GM08714 (cell line): ENCODE measurements around the gene TBX10.
"Not testable (repeated sequence)": the region's sequence is repeated elsewhere in the genome, so short reads cannot be mapped to it uniquely, and the experiment has no call there.

Source experiments
- H3K4me3 ChIP-seq: fragments of 200-500 bp; sonication (Bioruptor generic); 2 replicates; pipeline ENCODE4 v1.5.1; 2014; ENCODE audit warnings: mild to moderate bottlenecking, low read length, inconsistent platforms
- ZNF274 ChIP-seq: IDR thresholded peaks from 2 replicates; pipeline ENCODE4 v1.6.1; 2012; ENCODE audit warnings: mild to moderate bottlenecking, low read depth, low read length

Gene TBX10

DNA sequence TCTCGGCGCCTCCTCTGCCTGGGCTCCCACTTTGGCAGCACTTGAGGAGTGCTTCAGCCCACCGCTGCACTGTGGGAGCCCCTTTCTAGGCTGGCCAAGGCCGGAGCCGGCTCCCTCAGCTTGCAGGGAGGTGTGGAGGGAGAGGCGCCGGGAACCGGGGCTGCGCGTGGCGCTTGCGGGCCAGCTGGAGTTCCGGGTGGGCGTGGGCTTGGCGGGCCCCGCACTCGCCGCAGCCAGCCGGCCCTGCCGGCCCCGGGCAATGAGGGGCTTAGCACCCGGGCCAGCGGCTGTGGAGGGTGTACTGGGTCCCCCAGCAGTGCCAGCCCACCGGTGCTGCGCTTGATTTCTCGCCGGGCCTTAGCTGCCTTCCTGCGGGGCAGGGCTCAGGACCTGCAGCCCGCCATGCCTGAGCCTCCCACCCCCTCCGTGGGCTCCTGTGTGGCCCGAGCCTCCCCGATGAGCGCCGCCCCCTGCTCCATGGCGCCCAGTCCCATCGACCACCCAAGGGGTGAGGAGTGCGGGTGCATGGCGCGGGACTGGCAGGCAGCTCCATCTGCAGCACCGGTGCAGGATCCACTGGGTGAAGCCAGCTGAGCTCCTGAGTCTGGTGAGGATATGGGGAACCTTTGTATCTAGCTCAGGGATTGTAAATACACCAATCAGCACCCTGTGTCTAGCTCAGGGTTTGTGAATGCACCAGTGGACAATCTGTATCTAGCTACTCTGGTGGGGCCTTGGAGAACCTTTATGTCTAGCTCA is 20.5 kb downstream of the TBX10 start:
- H3K4me3 ChIP-seq: not testable (repeated sequence)

DNA sequence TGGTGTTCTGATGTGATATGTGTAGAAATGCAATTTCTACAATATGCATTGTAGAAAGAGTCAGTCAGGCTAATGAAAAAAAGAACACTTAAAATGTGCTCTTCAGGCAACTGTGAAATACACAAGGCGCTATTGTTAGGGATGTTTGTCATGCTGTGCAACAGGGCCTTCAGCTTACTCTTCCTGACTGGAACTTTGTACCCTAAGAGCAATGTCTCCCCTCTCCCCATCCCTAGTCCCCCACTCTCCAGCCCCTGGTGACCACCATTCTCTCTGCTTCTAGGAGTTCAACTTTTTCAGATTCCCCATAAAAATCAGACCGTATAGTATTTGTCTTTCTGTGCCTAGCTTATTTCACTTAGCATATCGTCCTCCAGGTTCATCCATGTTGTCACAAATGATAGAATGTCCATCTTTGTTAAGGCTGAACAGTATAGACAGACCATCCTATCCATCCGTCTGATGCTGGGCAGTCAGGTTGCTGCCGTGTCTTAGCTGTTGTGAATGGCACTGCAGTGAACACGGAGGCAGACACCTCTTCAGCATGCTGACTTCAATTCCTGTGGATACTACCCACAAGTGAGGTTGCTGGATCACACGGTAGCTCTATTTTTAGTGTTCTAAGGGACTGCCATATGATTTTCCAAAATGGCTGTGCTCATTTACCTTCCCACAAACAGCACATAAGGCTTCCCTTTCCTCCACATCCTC is 22.2 kb downstream of the TBX10 start:
- H3K4me3 ChIP-seq: no peak overlapping the region
- no peak for TF ChIP-seq ZNF274

DNA sequence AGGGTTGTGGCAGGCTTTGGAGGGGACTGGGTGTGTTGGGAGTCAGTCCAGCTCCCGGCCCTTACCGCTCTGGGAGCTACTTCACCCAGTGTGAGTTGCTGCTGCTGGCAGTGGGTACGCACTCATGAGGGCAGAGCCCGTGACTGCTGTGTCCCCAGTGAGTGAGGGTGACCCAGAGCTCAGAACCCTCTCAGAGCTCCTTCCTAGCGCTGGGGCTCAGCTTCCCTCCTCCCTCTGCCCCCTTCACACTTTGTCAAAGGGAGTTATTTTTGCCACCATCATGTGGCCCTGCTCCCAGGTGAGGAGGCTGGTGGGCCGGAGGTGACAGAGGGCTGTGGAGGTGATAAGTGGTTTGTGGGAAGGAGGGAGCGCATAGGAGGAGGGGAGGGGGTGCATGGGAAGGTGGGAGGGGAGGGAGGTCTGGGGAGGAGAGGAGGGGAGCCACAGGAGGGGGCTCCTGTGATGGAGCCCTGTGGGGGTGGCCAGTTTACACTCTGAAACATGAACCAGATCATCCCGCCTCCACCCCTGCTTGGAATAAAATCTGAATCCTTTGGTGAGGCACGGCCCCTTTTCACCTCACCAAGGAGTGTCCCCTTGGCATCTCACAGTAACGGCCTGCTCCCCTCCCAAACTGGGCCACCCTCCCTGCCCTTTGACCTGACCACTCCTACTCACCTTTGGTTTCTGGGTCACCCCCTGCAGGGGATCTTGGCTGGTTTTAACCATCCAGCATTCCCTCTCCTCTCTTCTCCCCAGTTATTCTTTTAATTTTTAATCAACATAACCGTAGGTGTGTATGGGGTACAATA is 22.9 kb downstream of the TBX10 start:
- H3K4me3 ChIP-seq: no peak overlapping the region
- TF ChIP-seq ZNF274: no peak

DNA sequence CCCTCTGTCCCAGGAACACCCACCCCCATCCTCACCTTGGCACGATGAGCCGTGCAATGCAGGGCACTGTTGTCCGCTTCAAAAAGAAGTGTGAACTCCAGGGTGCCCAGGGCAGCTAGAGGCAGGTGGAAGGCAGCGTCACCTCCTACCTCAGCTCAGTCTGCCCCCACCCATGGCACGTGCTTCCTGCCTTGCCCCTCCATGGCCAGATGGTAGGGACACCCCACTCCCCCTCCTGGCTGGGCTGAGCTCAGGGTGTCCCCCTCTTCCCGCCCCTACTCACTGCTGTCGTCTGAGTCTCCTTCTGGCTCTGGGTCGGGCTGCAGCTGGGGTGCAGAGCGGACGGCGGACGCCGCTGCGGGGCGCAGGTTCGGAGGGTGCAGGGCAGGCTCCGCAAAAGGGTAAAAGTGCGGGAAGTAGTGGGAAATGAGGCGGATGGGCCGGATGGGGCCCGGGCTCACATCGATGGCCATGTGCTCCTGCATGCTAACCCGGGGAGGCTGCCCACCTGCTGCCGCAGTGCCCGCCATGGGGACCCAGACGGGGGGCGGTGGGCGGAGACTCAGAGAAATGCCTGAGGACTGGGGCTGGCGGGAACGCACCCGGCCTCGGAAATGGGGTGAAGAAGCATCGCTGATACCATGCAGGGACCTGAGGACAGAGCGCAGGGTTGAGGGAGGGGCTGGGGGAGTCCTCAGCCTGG is 23.7 kb downstream of the TBX10 start:
- no peak overlapping the region for H3K4me3 ChIP-seq

DNA sequence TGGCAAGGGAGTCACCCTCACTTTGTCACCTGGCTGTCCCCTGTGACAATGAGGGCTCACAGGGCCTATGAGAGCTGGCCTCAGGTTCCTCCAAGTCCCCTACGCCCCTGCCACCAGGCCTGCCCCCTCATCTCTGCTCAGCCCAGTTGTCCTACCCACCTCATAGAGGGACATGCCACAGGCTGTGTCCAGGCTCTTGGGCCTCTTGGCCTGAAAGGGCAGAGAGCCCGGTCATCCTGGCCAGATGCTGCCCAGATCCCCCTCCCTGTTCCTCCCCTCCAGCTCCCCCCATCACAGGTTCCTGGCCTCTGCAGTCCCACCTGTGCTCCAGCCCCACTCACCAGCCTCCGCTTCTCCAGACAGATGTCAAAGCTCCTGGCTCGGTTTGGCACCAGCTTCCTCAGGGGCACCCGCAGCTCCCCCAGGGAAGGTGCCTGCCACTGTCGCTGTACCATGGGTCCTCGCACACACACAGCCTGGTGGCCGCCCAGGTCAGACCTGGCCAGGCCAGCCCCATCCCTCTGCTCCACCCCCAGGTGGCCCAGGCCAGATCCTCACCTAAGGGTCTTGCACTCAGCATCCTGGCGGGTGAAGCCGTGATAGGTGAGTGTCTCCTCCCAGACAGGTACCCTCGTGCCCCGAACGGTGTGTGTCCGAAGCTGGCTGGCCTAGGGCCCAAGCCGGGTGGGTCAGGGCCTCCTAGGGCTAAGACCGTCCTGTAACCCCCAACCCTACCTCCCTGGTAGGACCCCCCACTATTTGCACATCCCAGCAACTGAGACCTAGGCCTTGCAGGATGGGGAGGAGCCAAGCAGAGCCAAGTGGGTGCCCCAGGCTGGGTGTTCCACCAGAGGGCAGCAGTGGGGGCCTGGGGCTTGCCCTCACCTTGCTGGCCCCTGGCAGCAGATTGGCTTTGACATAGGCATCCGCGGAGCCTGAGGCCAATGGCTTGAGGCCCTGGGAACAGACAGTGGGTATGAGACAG is 24.5 kb downstream of the TBX10 start:
- no peak overlapping the region; the same call in 1 of the 2 replicates for H3K4me3 ChIP-seq
- no peak for TF ChIP-seq ZNF274

More for the DNA sequence above, 23.7 kb downstream of the TBX10 start:
- TF ChIP-seq ZNF274: no peak

DNA sequence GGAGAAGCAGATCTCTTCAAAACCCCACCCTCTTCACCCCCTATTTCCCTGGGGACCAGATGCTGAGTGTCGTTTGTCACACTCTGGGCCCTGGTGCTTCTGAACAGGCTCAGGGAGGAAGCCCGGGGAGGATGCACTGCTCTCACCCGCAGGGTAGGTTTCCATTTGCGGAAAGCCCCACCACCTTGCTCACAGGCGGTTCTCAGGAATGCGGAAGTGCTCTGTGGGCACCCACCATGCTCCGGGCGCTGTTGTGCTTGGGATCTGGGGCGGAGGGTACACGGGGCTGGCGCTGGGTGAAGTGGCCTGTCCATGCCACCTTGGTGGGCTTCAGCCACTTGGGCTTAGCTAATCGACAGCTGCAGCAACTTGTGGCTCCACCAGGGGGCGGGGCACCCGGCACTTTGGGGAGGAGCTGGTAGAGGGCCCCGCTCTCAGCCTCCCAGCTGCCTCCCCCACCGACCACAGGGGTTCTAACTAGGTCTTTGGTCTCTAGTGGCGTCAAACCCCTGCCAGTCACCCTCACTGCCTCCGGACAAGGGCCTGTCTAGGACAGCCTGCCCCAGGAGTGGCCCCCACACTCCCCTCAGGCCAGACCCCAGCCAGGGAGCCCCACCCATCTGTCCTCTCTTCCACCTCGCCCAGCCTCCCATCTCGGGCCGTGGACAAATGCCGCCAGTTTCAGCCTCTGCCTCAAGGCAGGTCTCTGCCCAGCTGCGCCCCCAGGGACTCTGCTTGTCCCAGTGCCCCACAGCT is 25.4 kb downstream of the TBX10 start:
- peak overlapping the region; percentile 7; the same call in 1 of the 2 replicates for H3K4me3 ChIP-seq
- TF ChIP-seq ZNF274: no peak

DNA sequence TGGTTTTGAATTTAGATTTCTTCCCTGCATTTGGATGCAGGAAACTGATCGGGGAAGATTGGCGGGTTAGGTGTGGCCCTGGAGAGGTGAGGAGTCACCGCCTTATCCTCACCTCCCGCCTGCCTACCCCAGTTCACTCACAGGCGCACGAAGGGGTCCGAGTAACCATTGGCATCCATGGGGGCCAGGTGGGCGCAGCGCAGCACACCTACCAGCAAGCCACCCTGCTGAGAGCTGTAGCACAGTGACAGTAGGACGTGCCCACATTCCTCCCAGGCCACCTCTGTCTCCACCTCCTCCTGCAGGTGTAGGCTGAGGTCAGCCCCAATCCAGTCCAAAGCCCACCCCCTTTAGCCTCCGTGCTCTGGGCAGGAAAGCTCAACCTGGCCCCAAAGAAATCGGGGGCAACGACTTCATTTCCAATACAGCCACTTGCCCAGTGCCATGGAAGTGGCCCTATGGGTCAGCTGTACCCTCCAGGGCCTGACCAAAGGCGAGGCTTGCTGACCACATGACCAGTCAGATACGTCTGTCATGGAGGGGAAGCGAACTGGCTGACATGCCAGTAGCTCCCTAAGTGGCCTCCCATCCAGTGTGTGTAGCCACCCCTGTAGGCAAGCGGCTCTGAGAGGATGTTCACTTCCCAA is 26.1 kb downstream of the TBX10 start:
- TF ChIP-seq ZNF274: no peak
- no peak overlapping the region for H3K4me3 ChIP-seq

DNA sequence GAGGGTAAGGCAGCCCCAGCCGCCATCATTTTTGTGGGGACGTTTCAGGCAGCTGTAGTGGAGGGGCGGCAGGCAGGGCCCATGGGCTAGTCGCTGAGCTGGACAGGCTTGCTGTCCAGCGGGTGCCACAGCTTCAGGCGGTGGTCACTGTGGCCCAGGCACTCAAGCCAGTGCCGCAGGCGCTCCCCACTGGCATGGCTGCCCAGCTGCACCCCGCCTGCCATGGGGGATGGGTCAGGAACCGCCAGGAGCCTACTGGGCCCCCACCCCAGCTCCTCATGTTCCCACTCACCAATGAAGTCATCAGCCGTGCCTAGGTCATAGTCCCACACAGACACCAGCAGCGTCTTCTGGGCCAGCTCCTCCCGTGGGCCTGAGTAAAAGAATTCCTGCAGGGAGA is 26.8 kb downstream of the TBX10 start:
- TF ChIP-seq ZNF274: no peak

DNA sequence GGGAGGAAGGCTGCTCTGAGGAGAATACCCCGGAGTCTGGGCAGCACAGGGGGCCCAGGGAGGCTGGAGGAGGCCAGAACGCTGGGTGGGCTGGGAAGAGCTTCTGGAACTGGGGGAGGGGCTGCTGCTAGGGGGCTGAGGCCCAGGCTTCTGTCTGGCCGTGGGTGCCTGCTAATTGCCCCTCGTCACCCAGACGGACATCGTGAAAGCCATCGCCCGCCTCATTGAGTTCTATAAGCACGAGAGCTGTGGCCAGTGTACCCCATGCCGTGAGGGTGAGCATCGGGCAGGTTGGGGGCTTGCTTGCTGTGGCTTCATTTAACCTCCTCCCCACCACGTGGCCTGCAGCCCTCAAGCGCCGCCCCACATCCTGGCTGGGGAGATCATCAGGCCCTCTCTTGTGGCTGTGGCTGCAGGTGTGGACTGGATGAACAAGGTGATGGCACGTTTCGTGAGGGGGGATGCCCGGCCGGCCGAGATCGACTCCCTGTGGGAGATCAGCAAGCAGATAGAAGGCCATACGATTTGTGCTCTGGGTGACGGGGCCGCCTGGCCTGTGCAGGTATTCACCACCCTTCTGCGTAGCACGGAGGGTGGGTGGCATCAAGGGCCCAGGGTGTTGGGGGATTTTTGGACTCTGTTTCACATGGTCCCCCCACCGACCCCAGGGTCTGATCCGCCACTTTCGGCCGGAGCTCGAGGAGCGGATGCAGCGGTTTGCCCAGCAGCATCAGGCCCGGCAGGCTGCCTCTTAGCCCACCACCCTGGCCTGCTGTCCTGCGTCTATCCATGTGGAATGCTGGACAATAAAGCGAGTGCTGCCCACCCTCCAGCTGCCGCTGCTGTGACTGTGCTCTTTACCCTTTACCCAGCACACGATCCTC is 27.6 kb downstream of the TBX10 start:
- no peak for TF ChIP-seq ZNF274

More for the DNA sequence above, 26.8 kb downstream of the TBX10 start:
- no peak overlapping the region for H3K4me3 ChIP-seq

DNA sequence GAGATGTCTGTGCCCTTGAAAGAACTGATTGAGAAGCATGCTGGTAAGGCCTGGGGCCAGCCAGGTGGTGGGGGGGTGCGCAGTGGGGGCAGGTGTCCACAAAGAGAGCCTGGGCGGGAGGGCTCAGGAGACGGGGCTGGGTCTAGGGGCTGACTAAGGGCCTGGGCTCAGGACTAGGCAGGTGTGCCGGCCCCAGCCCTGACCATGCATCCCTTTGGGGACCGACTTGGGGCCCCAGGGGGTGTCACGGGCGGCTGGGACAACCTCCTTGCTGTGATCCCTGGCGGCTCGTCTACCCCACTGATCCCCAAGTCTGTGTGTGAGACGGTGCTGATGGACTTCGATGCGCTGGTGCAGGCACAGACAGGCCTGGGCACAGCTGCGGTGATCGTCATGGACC is 28.4 kb downstream of the TBX10 start:
- H3K4me3 ChIP-seq: no peak overlapping the region
- no peak for TF ChIP-seq ZNF274

More for the DNA sequence above, 27.6 kb downstream of the TBX10 start:
- no peak overlapping the region for H3K4me3 ChIP-seq
